A673 (cell line): Measurements from ENCODE around the gene CCL17. TPM values are rescaled to one million over a fixed set of nuclear protein-coding genes. Genes with fewer than 3 reads are reported as not detected.

Experiments used
- BruUV-seq: library from RNA; stranded (reverse); fragments of 400-500 nt; replicated peaks from 2 replicates; lab custom pipeline; 2021; lab: Mats Ljungman, UMichigan
- CTCF ChIA-PET: fragments of 300-600 bp; sonication (Branson Sonifier 250); formaldehyde crosslinking; loops from one replicate; lab custom pipeline; 2022; ENCODE audit warnings: antibody characterized with exemption; lab: Charles Lee
- POLR2A ChIA-PET: fragments of 300-600 bp; sonication (Branson Sonifier 250); formaldehyde crosslinking; loops from one replicate; lab custom pipeline; 2022; ENCODE audit warnings: antibody characterized with exemption; ENCODE audit not compliant: low non-redundant PET; lab: Charles Lee
- DNase-seq: peaks from one replicate; pipeline ENCODE4 v3.0.0-alpha.2; 2015; ENCODE audit warnings: low spot score
- H3K27ac ChIP-seq: fragments of 200-600 bp; sonication (generic); 2 replicates; pipeline ENCODE4 v1.5.1; 2016; ENCODE audit warnings: mixed run types, low read depth, mild to moderate bottlenecking, mixed read lengths, antibody characterized with exemption, low read length; ENCODE audit not compliant: poor library complexity, severe bottlenecking
- H3K27me3 ChIP-seq: fragments of 200-600 bp; sonication (generic); replicated peaks from 2 replicates; pipeline ENCODE4 v1.6.1; 2017; ENCODE audit warnings: mixed run types, low read depth, mild to moderate bottlenecking, mixed read lengths, antibody characterized with exemption, low read length; ENCODE audit not compliant: insufficient read depth, poor library complexity
- H3K36me3 ChIP-seq: fragments of 200-600 bp; sonication (generic); 2 replicates; pipeline ENCODE4 v1.6.1; 2016; ENCODE audit warnings: mixed run types, mild to moderate bottlenecking, mixed read lengths, antibody characterized with exemption, low read length; ENCODE audit not compliant: insufficient read depth, poor library complexity, severe bottlenecking
- H3K4me1 ChIP-seq: fragments of 200-600 bp; sonication (generic); 2 replicates; pipeline ENCODE4 v1.6.1; 2017; ENCODE audit warnings: mixed run types, mild to moderate bottlenecking, mixed read lengths, antibody characterized with exemption, low read length; ENCODE audit not compliant: insufficient read depth, poor library complexity, severe bottlenecking
- H3K4me3 ChIP-seq: fragments of 200-600 bp; sonication (generic); 2 replicates; pipeline ENCODE4 v1.5.1; 2016; ENCODE audit warnings: low read depth, mixed run types, mild to moderate bottlenecking, mixed read lengths, low read length; ENCODE audit not compliant: poor library complexity, severe bottlenecking
- H3K9me3 ChIP-seq: fragments of 200-600 bp; sonication (generic); 2 replicates; pipeline ENCODE4 v1.6.1; 2016; ENCODE audit warnings: mixed run types, low read depth, mild to moderate bottlenecking, mixed read lengths, antibody characterized with exemption, low read length; ENCODE audit not compliant: poor library complexity, severe bottlenecking
- EZH2 ChIP-seq: fragments of 200-600 bp; sonication (generic); IDR thresholded peaks from 2 replicates; pipeline ENCODE4 v1.6.1; 2017; ENCODE audit warnings: borderline replicate concordance, low read depth, mild to moderate bottlenecking, mixed read lengths, antibody characterized with exemption, low read length; ENCODE audit not compliant: poor library complexity, severe bottlenecking
- intact Hi-C: fragments of 100-400 bp; cut with micrococcal nuclease; formaldehyde crosslinking; loops from one replicate; pipeline ENCODE4 v1.10.0; 2022; ENCODE audit not compliant: unreplicated experiment
- total RNA-seq: library from RNA; stranded (reverse); gene quantifications from 2 replicates; pipeline ENCODE4 v1.2.3, GENCODE V29; 2021
- TF ChIP-seq, protein P1 (sequence below): fragments of 300-800, 200-600 bp; sonication (generic); conservative IDR thresholded peaks from 2 replicates; pipeline ENCODE4 v1.5.1; 2017; ENCODE audit warnings: low read depth, mild to moderate bottlenecking, antibody characterized with exemption, low read length, moderate library complexity, mixed read lengths

Gene CCL17
- total RNA-seq, 1 experiment from 2014 or later, result not detected

- Histone ChIP-seq H3K4me1 (peaks cover 4% of the 10 kb centered on the region), H3K27ac (no peak overlapping the region), H3K9me3 (no peaks in the 10 kb centered on the region), H3K4me3 (no peak overlapping the region), H3K27me3 (no peaks in the 10 kb centered on the region), H3K36me3 (no peaks in the 10 kb centered on the region)
- intact Hi-C loops, result no loop called here
- DNase-seq, result no peak
- BruUV-seq, result no TSS peak
- ChIA-PET POLR2A (no interaction called here), CTCF (no interaction called here)
- TF ChIP-seq, protein P1, sequence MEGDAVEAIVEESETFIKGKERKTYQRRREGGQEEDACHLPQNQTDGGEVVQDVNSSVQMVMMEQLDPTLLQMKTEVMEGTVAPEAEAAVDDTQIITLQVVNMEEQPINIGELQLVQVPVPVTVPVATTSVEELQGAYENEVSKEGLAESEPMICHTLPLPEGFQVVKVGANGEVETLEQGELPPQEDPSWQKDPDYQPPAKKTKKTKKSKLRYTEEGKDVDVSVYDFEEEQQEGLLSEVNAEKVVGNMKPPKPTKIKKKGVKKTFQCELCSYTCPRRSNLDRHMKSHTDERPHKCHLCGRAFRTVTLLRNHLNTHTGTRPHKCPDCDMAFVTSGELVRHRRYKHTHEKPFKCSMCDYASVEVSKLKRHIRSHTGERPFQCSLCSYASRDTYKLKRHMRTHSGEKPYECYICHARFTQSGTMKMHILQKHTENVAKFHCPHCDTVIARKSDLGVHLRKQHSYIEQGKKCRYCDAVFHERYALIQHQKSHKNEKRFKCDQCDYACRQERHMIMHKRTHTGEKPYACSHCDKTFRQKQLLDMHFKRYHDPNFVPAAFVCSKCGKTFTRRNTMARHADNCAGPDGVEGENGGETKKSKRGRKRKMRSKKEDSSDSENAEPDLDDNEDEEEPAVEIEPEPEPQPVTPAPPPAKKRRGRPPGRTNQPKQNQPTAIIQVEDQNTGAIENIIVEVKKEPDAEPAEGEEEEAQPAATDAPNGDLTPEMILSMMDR, result no peak
- TF ChIP-seq EZH2, result no peak
Observed at GRCh38 chr16:57383276-57384247, 21.0 kb upstream of the CCL17 start.

DNA sequence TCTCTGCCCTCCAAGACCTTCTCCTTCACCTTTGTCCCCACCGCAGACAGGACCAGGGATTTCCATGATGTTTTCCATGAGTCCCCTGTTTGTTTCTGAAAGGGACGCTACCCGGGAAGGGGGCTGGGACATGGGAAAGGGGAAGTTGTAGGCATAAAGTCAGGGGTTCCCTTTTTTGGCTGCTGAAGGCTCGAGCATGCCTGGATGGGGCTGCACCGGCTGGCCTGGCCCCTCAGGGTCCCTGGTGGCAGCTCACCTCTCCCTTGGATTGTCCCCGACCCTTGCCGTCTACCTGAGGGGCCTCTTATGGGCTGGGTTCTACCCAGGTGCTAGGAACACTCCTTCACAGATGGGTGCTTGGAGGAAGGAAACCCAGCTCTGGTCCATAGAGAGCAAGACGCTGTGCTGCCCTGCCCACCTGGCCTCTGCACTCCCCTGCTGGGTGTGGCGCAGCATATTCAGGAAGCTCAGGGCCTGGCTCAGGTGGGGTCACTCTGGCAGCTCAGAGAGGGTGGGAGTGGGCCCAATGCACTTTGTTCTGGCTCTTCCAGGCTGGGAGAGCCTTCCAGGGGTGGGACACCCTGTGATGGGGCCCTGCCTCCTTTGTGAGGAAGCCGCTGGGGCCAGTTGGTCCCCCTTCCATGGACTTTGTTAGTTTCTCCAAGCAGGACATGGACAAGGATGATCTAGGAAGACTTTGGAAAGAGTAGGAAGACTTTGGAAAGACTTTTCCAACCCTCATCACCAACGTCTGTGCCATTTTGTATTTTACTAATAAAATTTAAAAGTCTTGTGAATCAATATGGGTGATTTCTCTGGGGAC is 20.1 kb upstream of the CCL17 start:
- no peak for DNase-seq
- Histone ChIP-seq H3K27me3 (no peaks in the 10 kb centered on the region), H3K27ac (no peak overlapping the region), H3K36me3 (no peaks in the 10 kb centered on the region), H3K4me3 (no peak overlapping the region), H3K4me1 (peaks cover 4% of the 10 kb centered on the region), H3K9me3 (no peaks in the 10 kb centered on the region)
- ChIA-PET POLR2A (no interaction called here), CTCF (no interaction called here)
- TF ChIP-seq EZH2, result no peak
- TF ChIP-seq, protein P1, result no peak
- BruUV-seq, result no TSS peak
- intact Hi-C loops, result no loop called here

DNA sequence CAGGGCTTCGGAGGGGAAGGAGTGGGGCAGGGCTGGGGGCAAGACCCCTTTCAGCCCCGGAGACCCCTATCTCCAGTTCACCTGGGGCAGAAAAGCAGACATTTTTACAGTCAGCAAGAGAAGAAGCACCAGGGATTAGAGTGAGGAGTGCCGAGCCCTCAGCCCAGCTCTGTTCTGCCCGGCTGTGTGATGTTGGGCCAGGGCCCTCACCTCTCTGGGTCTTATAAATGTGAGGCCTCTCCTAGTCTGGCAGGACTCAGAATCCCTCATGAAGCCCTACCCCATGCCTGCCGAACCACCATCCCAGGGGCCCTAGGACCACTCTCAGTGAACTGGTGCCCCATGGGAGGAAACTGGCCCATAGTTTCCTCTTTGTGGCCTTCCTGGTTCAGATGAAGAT is 19.5 kb upstream of the CCL17 start:
- BruUV-seq, result no TSS peak
- no peak overlapping the region for H3K4me3 ChIP-seq
- H3K36me3 ChIP-seq, result no peaks in the 10 kb centered on the region
- TF ChIP-seq, protein P1, result no peak
- no peaks in the 10 kb centered on the region for H3K9me3 ChIP-seq
- peaks cover 4% of the 10 kb centered on the region for H3K4me1 ChIP-seq
- no peak overlapping the region for H3K27ac ChIP-seq
- intact Hi-C loops, result no loop called here
- ChIA-PET POLR2A (no interaction called here), CTCF (no interaction called here)
- H3K27me3 ChIP-seq, result no peaks in the 10 kb centered on the region
- no peak for DNase-seq
